ENCODE data around the gene ZNF467. TPM values are rescaled to one million over a fixed set of nuclear protein-coding genes. Genes with fewer than 3 reads are reported as not detected.

The ZNF467 gene
- total and polyA plus RNA-seq, 4 experiments from 2014 or later = 1.2 to 3.9 (median 2.5) TPM

GRCh38 chr7:149742075-149742701, 31.2 kb downstream of the ZNF467 start:
- Histone ChIP-seq H3K4me1 (ENCODE audit: insufficient read depth, low read length) (peaks cover 10% of the 10 kb centered on the region), H3K9me3 (ENCODE audit: control insufficient read depth in 1 of 2, low read length in 2 of 2) (no peaks in the 10 kb centered on the region), H3K27ac (ENCODE audit: low read depth, low read length) (no peak overlapping the region), H3K36me3 (ENCODE audit: insufficient read depth, low read length) (no peaks in the 10 kb centered on the region), H3K4me3 (ENCODE audit: low read length in 2 of 2) (peak overlapping the region in 1 of 2 donors; percentile 0), H3K27me3 (ENCODE audit: insufficient read depth, low read length) (peaks cover 12% of the 10 kb centered on the region)
- CTCF ChIA-PET (ENCODE audit: partially characterized antibody) = interaction anchor here (0.7 to 3.7 kb wide), 21 partner anchors 8 to 432 kb away, joined by 3 to 37 read pairs (median 4); a partner anchor contains a TSS
- peak in 4 of 5 donors; percentile 32 to 51 (median 42) for DNase-seq
- H3K9me3 Mint-ChIP-seq = peaks cover 0 to 4% (median 0%) of the 10 kb centered on the region in 8 donors
- H3K27me3 Mint-ChIP-seq = peaks cover 19 to 30% of the 10 kb centered on the region in 2 donors
- H3K4me1 Mint-ChIP-seq = peaks cover 7 to 11% (median 10%) of the 10 kb centered on the region in 4 donors
- peak overlapping the region; percentile 45 to 88 (median 64) for H3K4me3 Mint-ChIP-seq
- intact Hi-C loops (cut with micrococcal nuclease) = loop anchor here (1.0 kb wide), 3 partner anchors 57 to 80 kb away; no protein-coding TSS in a partner anchor
- H3K27ac Mint-ChIP-seq = peak overlapping the region in 1 of 7 donors; percentile 42
- POLR2A ChIA-PET (ENCODE audit: partially characterized antibody) = no interaction called here
- no peaks in the 10 kb centered on the region for H3K36me3 Mint-ChIP-seq

- H3K27ac ChIP-seq (ENCODE audit: low read depth, low read length) = no peak overlapping the region
- peaks cover 20 to 33% of the 10 kb centered on the region in 2 donors for H3K27me3 Mint-ChIP-seq
- no peaks in the 10 kb centered on the region for H3K36me3 Mint-ChIP-seq
- H3K27ac Mint-ChIP-seq = no peak overlapping the region
- ChIA-PET CTCF (ENCODE audit: partially characterized antibody) (interaction anchor here (0.7 to 3.7 kb wide), 20 partner anchors 9 to 431 kb away, joined by 3 to 37 read pairs (median 4); a partner anchor contains a TSS), POLR2A (ENCODE audit: partially characterized antibody) (no interaction called here)
- peak overlapping the region; percentile 45 to 88 (median 64) for H3K4me3 Mint-ChIP-seq
- peaks cover 11% of the 10 kb centered on the region for H3K4me1 ChIP-seq (ENCODE audit: insufficient read depth, low read length)
- H3K9me3 ChIP-seq (ENCODE audit: control insufficient read depth in 1 of 2, low read length in 2 of 2) = no peaks in the 10 kb centered on the region
- H3K36me3 ChIP-seq (ENCODE audit: insufficient read depth, low read length) = no peaks in the 10 kb centered on the region
- no peak overlapping the region for H3K4me3 ChIP-seq (ENCODE audit: low read length in 2 of 2)
- intact Hi-C loops (cut with micrococcal nuclease) = loop anchor here (1.0 kb wide), 3 partner anchors 58 to 79 kb away; no protein-coding TSS in a partner anchor
- no peak for DNase-seq
- H3K4me1 Mint-ChIP-seq = peaks cover 7 to 12% (median 10%) of the 10 kb centered on the region in 4 donors
- H3K27me3 ChIP-seq (ENCODE audit: insufficient read depth, low read length) = peaks cover 12% of the 10 kb centered on the region
- H3K9me3 Mint-ChIP-seq = peaks cover 0 to 4% (median 0%) of the 10 kb centered on the region in 8 donors
Observed at GRCh38 chr7:149741629-149742028, 31.8 kb downstream of the ZNF467 start.

- CTCF ChIA-PET (ENCODE audit: partially characterized antibody) = no interaction called here
- intact Hi-C loops (cut with micrococcal nuclease) = no loop called here
- no peaks in the 10 kb centered on the region for H3K9me3 ChIP-seq (ENCODE audit: control insufficient read depth in 1 of 2, low read length in 2 of 2)
- peaks cover 12 to 14% of the 10 kb centered on the region in 2 donors for H3K36me3 Mint-ChIP-seq
- peak in 1 of 5 donors; percentile 35 for DNase-seq
- no peak overlapping the region for H3K27ac ChIP-seq (ENCODE audit: low read depth, low read length)
- no peak overlapping the region for H3K4me3 ChIP-seq (ENCODE audit: low read length in 2 of 2)
- POLR2A ChIA-PET (ENCODE audit: partially characterized antibody) = no interaction called here
- H3K4me3 Mint-ChIP-seq = no peak overlapping the region
- H3K9me3 Mint-ChIP-seq = peaks cover 0 to 4% (median 0%) of the 10 kb centered on the region in 8 donors
- H3K36me3 ChIP-seq (ENCODE audit: insufficient read depth, low read length) = peaks cover 9% of the 10 kb centered on the region
- peaks cover 18 to 31% of the 10 kb centered on the region in 2 donors for H3K27me3 Mint-ChIP-seq
- H3K4me1 Mint-ChIP-seq = peaks cover 6 to 17% (median 12%) of the 10 kb centered on the region in 4 donors
- H3K27ac Mint-ChIP-seq = peak overlapping the region in 1 of 7 donors; percentile 53
- H3K4me1 ChIP-seq (ENCODE audit: insufficient read depth, low read length) = peaks cover 9% of the 10 kb centered on the region
- peaks cover 7% of the 10 kb centered on the region for H3K27me3 ChIP-seq (ENCODE audit: insufficient read depth, low read length)
Observed at GRCh38 chr7:149736478-149737360, 36.7 kb downstream of the ZNF467 start.

GRCh38 chr7:149735779-149736477, 37.5 kb downstream of the ZNF467 start:
- peaks cover 6 to 15% (median 11%) of the 10 kb centered on the region in 4 donors for H3K4me1 Mint-ChIP-seq
- Histone ChIP-seq H3K9me3 (ENCODE audit: control insufficient read depth in 1 of 2, low read length in 2 of 2) (no peaks in the 10 kb centered on the region), H3K4me3 (ENCODE audit: low read length in 2 of 2) (no peak overlapping the region), H3K4me1 (ENCODE audit: insufficient read depth, low read length) (peaks cover 8% of the 10 kb centered on the region), H3K27ac (ENCODE audit: low read depth, low read length) (no peak overlapping the region), H3K27me3 (ENCODE audit: insufficient read depth, low read length) (peaks cover 5% of the 10 kb centered on the region), H3K36me3 (ENCODE audit: insufficient read depth, low read length) (peaks cover 13% of the 10 kb centered on the region)
- CTCF ChIA-PET (ENCODE audit: partially characterized antibody) = no interaction called here
- POLR2A ChIA-PET (ENCODE audit: partially characterized antibody) = no interaction called here
- peaks cover 17 to 20% of the 10 kb centered on the region in 2 donors for H3K36me3 Mint-ChIP-seq
- no peak overlapping the region for H3K4me3 Mint-ChIP-seq
- intact Hi-C loops (cut with micrococcal nuclease) = no loop called here
- DNase-seq = no peak
- peak overlapping the region in 1 of 7 donors; percentile 8 for H3K27ac Mint-ChIP-seq
- peaks cover 0 to 4% (median 0%) of the 10 kb centered on the region in 8 donors for H3K9me3 Mint-ChIP-seq
- peaks cover 18 to 26% of the 10 kb centered on the region in 2 donors for H3K27me3 Mint-ChIP-seq

- Histone ChIP-seq H3K36me3 (ENCODE audit: insufficient read depth, low read length) (peaks cover 13% of the 10 kb centered on the region), H3K4me1 (ENCODE audit: insufficient read depth, low read length) (peaks cover 8% of the 10 kb centered on the region), H3K4me3 (ENCODE audit: low read length in 2 of 2) (no peak overlapping the region), H3K27me3 (ENCODE audit: insufficient read depth, low read length) (peaks cover 5% of the 10 kb centered on the region), H3K27ac (ENCODE audit: low read depth, low read length) (no peak overlapping the region), H3K9me3 (ENCODE audit: control insufficient read depth in 1 of 2, low read length in 2 of 2) (no peaks in the 10 kb centered on the region)
- no peak for DNase-seq
- CTCF ChIA-PET (ENCODE audit: partially characterized antibody) = no interaction called here
- Mint-ChIP-seq H3K9me3 (peaks cover 0 to 4% (median 0%) of the 10 kb centered on the region in 8 donors), H3K27ac (no peak overlapping the region), H3K4me1 (peaks cover 6 to 15% (median 11%) of the 10 kb centered on the region in 4 donors), H3K27me3 (peaks cover 16 to 22% of the 10 kb centered on the region in 2 donors), H3K4me3 (no peak overlapping the region), H3K36me3 (peaks cover 20 to 24% of the 10 kb centered on the region in 2 donors)
- POLR2A ChIA-PET (ENCODE audit: partially characterized antibody) = no interaction called here
- intact Hi-C loops (cut with micrococcal nuclease) = no loop called here
Observed at GRCh38 chr7:149735181-149735602, 38.2 kb downstream of the ZNF467 start.

- peaks cover 15 to 20% of the 10 kb centered on the region in 2 donors for H3K27me3 Mint-ChIP-seq
- H3K4me3 ChIP-seq (ENCODE audit: low read length in 2 of 2) = no peak overlapping the region
Observed at GRCh38 chr7:149734791-149735075, 38.7 kb downstream of the ZNF467 start.

More at GRCh38 chr7:149734791-149735075, 38.7 kb downstream of the ZNF467 start:
- peaks cover 20 to 24% of the 10 kb centered on the region in 2 donors for H3K36me3 Mint-ChIP-seq
- H3K4me3 Mint-ChIP-seq = no peak overlapping the region
- ChIA-PET CTCF (ENCODE audit: partially characterized antibody) (no interaction called here), POLR2A (ENCODE audit: partially characterized antibody) (no interaction called here)
- no peak for DNase-seq
- no peaks in the 10 kb centered on the region for H3K9me3 ChIP-seq (ENCODE audit: control insufficient read depth in 1 of 2, low read length in 2 of 2)
- peaks cover 6 to 15% (median 11%) of the 10 kb centered on the region in 4 donors for H3K4me1 Mint-ChIP-seq
- H3K9me3 Mint-ChIP-seq = peaks cover 0 to 4% (median 0%) of the 10 kb centered on the region in 8 donors
- peaks cover 5% of the 10 kb centered on the region for H3K27me3 ChIP-seq (ENCODE audit: insufficient read depth, low read length)
- H3K27ac Mint-ChIP-seq = no peak overlapping the region
- peaks cover 8% of the 10 kb centered on the region for H3K4me1 ChIP-seq (ENCODE audit: insufficient read depth, low read length)
- H3K27ac ChIP-seq (ENCODE audit: low read depth, low read length) = no peak overlapping the region
- intact Hi-C loops (cut with micrococcal nuclease) = no loop called here
- peaks cover 13% of the 10 kb centered on the region for H3K36me3 ChIP-seq (ENCODE audit: insufficient read depth, low read length)
